ENCODE results near the gene OR2F2. TPM values are rescaled to one million over a fixed set of nuclear protein-coding genes. Genes with fewer than 3 reads are reported as not detected.
A peak's percentile ranks its signal among the peaks of the same experiment; 100 is the strongest.

OR2F2 gene
- 0.23 TPM in 1 of 2 replicates, not detected in the other for total RNA-seq

- DNase-seq (ENCODE audit: extremely low read depth, low read depth, low spot score), result no peak
Observed at GRCh38 chr7:143934526-143935325, at the start of gene OR2F2. OR2F2 (plus strand) TSS chr7:143935233; CDS start chr7:143935233, 0 bp downstream.

GRCh38 chr7:143885951-143886350 lies 49.1 kb upstream of the OR2F2 start:
- no peak for DNase-seq (ENCODE audit: extremely low read depth, low read depth, low spot score)

- no peak for DNase-seq (ENCODE audit: extremely low read depth, low read depth, low spot score)
Observed at GRCh38 chr7:143886826-143887477, 48.1 kb upstream of the OR2F2 start.

- DNase-seq (ENCODE audit: extremely low read depth, low read depth, low spot score), result no peak
Observed at GRCh38 chr7:143889068-143889467, 46.0 kb upstream of the OR2F2 start.

GRCh38 chr7:143890558-143890957 lies 44.5 kb upstream of the OR2F2 start:
- DNase-seq (ENCODE audit: extremely low read depth, low read depth, low spot score), result no peak

- DNase-seq (ENCODE audit: extremely low read depth, low read depth, low spot score), result no peak
Observed at GRCh38 chr7:143891457-143891856, 43.6 kb upstream of the OR2F2 start.

GRCh38 chr7:143892527-143893300 lies 42.3 kb upstream of the OR2F2 start:
- DNase-seq (ENCODE audit: extremely low read depth, low read depth, low spot score), result no peak

GRCh38 chr7:143896667-143897066 lies 38.4 kb upstream of the OR2F2 start:
- no peak for DNase-seq (ENCODE audit: extremely low read depth, low read depth, low spot score)

GRCh38 chr7:143898810-143899209 lies 36.2 kb upstream of the OR2F2 start:
- no peak for DNase-seq (ENCODE audit: extremely low read depth, low read depth, low spot score)

GRCh38 chr7:143900230-143900766 lies 34.7 kb upstream of the OR2F2 start:
- no peak for DNase-seq (ENCODE audit: extremely low read depth, low read depth, low spot score)

- DNase-seq (ENCODE audit: extremely low read depth, low read depth, low spot score), result no peak
Observed at GRCh38 chr7:143901332-143901667, 33.7 kb upstream of the OR2F2 start.

GRCh38 chr7:143901668-143902331 lies 33.2 kb upstream of the OR2F2 start, which contains the start of gene TCAF1:
TCAF1 (minus strand) TSS chr7:143902176; CDS start chr7:143876608, 25,568 bp downstream.
- DNase-seq (ENCODE audit: extremely low read depth, low read depth, low spot score), result peak; percentile 69

- no peak for DNase-seq (ENCODE audit: extremely low read depth, low read depth, low spot score)
Observed at GRCh38 chr7:143902332-143902899, 32.6 kb upstream of the OR2F2 start.

GRCh38 chr7:143905509-143905908 lies 29.5 kb upstream of the OR2F2 start:
- no peak for DNase-seq (ENCODE audit: extremely low read depth, low read depth, low spot score)

- DNase-seq (ENCODE audit: extremely low read depth, low read depth, low spot score), result no peak
Observed at GRCh38 chr7:143906151-143906550, 28.9 kb upstream of the OR2F2 start.

GRCh38 chr7:143906895-143907294 lies 28.1 kb upstream of the OR2F2 start:
- DNase-seq (ENCODE audit: extremely low read depth, low read depth, low spot score), result no peak

- DNase-seq (ENCODE audit: extremely low read depth, low read depth, low spot score), result no peak
Observed at GRCh38 chr7:143908120-143908519, 26.9 kb upstream of the OR2F2 start.

- no peak for DNase-seq (ENCODE audit: extremely low read depth, low read depth, low spot score)
Observed at GRCh38 chr7:143909863-143910262, 25.2 kb upstream of the OR2F2 start.

GRCh38 chr7:143910473-143911248 lies 24.4 kb upstream of the OR2F2 start:
- no peak for DNase-seq (ENCODE audit: extremely low read depth, low read depth, low spot score)

All from glomerular endothelial cell (primary cell).